CD8-positive, alpha-beta memory T cell (primary cell): ENCODE data around the gene CCL22. TPM values are rescaled to one million over a fixed set of nuclear protein-coding genes. Genes with fewer than 3 reads are reported as not detected.
A peak's percentile ranks its signal among the peaks of the same experiment; 100 is the strongest.

Experiments used
- CTCF ChIA-PET: fragments of 350-600 bp; sonication (Branson Sonifier 250); formaldehyde crosslinking; loops from one replicate; lab custom pipeline; 2021; ENCODE audit warnings: antibody characterized with exemption; lab: Charles Lee
- POLR2A ChIA-PET: fragments of 350-600 bp; sonication (Branson Sonifier 250); formaldehyde crosslinking; loops from one replicate; lab custom pipeline; 2021; ENCODE audit warnings: antibody characterized with exemption; lab: Charles Lee
- DNase-seq, 5 donors: peaks; one replicate each; pipeline versions ENCODE4 v3.0.0 to v3.0.0-alpha.2; 2020 to 2022; ENCODE audit warnings: mixed read lengths in 1 of 5
- H3K27ac ChIP-seq: one replicate; pipeline ENCODE4 v1.7.0; 2013; ENCODE audit warnings: low read depth, mild to moderate bottlenecking, low read length, moderate library complexity
- H3K27me3 ChIP-seq: 2 replicates; pipeline ENCODE4 v1.7.0; 2013; ENCODE audit warnings: low read length, mild to moderate bottlenecking; ENCODE audit not compliant: insufficient read depth, poor library complexity, severe bottlenecking
- H3K36me3 ChIP-seq: 2 replicates; pipeline ENCODE4 v1.7.0; 2013; ENCODE audit warnings: mild to moderate bottlenecking, low read length, moderate library complexity; ENCODE audit not compliant: insufficient read depth
- H3K4me1 ChIP-seq: 2 replicates; pipeline ENCODE4 v1.7.0; 2013; ENCODE audit warnings: mild to moderate bottlenecking, low read length, moderate library complexity; ENCODE audit not compliant: insufficient read depth
- H3K4me3 ChIP-seq: 2 replicates; pipeline ENCODE4 v1.7.0; 2013; ENCODE audit warnings: mild to moderate bottlenecking, low read length
- H3K9me3 ChIP-seq: 2 replicates; pipeline ENCODE4 v1.7.0; 2013; ENCODE audit warnings: mild to moderate bottlenecking, low read length
- H3K27ac Mint-ChIP-seq, 8 donors: one replicate each; pipeline ENCODE4 v1.8.0; 2020 to 2021; ENCODE audit warnings: mixed read lengths in 8 of 8, mild to moderate bottlenecking in 6 of 8, inconsistent platforms in 3 of 8, moderate library complexity in 3 of 8
- H3K27me3 Mint-ChIP-seq, 2 donors: one replicate each; pipeline ENCODE4 v1.8.0; 2020 to 2021; ENCODE audit warnings: mixed read lengths in 2 of 2, mild to moderate bottlenecking in 1 of 2, moderate library complexity in 1 of 2
- H3K36me3 Mint-ChIP-seq, 3 donors: one replicate each; pipeline ENCODE4 v1.8.0; 2020 to 2021; ENCODE audit warnings: mixed read lengths in 3 of 3, inconsistent platforms in 1 of 3, mild to moderate bottlenecking in 1 of 3
- H3K4me1 Mint-ChIP-seq, 3 donors: one replicate each; pipeline ENCODE4 v1.8.0; 2020 to 2021; ENCODE audit warnings: mixed read lengths in 3 of 3, inconsistent platforms in 1 of 3, mild to moderate bottlenecking in 1 of 3
- H3K4me3 Mint-ChIP-seq, 7 donors: one replicate each; pipeline ENCODE4 v1.8.0; 2020 to 2021; ENCODE audit warnings: mixed read lengths in 7 of 7, mild to moderate bottlenecking in 6 of 7, moderate library complexity in 4 of 7, inconsistent platforms in 2 of 7
- H3K9me3 Mint-ChIP-seq, 5 donors: one replicate each; pipeline ENCODE4 v1.8.0; 2020 to 2022; ENCODE audit warnings: mixed read lengths in 5 of 5, mild to moderate bottlenecking in 3 of 5, moderate library complexity in 2 of 5, inconsistent platforms in 1 of 5
- polyA plus RNA-seq: library from polyadenylated mRNA; unstranded; fragments of 300-500 nt; fragmentation: Illumina TruSeq; gene quantifications from one replicate; pipeline ENCODE4 v1.2.3, GENCODE V29; 2021
- total RNA-seq, 2 experiments: library from RNA; stranded (reverse); gene quantifications; one replicate each; pipeline ENCODE4 v1.2.3, GENCODE V29; 2021

Gene CCL22
- total and polyA plus RNA-seq, 3 experiments from 2014 or later: 49.5 to 52.6 TPM; not detected in 1

- ChIA-PET CTCF (no interaction called here), POLR2A (no interaction called here)
- DNase-seq: no peak
- no peaks in the 10 kb centered on the region for H3K9me3 ChIP-seq
- Mint-ChIP-seq H3K27me3 (peaks cover 0 to 13% of the 10 kb centered on the region in 2 donors), H3K9me3 (no peaks in the 10 kb centered on the region), H3K4me3 (no peak overlapping the region), H3K27ac (no peak overlapping the region), H3K36me3 (peaks cover 0 to 2% (median 0%) of the 10 kb centered on the region in 3 donors), H3K4me1 (no peaks in the 10 kb centered on the region)
- H3K4me1 ChIP-seq: no peaks in the 10 kb centered on the region
- H3K27me3 ChIP-seq: no peaks in the 10 kb centered on the region
- no peaks in the 10 kb centered on the region for H3K36me3 ChIP-seq
- no peak overlapping the region for H3K27ac ChIP-seq
- no peak overlapping the region for H3K4me3 ChIP-seq
Measured at GRCh38 chr16:57407521-57408353, 49.2 kb downstream of the CCL22 start.

GRCh38 chr16:57409065-57409464 is 50.5 kb downstream of the CCL22 start:
- Mint-ChIP-seq H3K27ac (peak overlapping the region in 1 of 8 donors; percentile 38), H3K4me1 (no peaks in the 10 kb centered on the region), H3K36me3 (peaks cover 0 to 2% (median 0%) of the 10 kb centered on the region in 3 donors), H3K4me3 (no peak overlapping the region), H3K27me3 (peaks cover 0 to 13% of the 10 kb centered on the region in 2 donors), H3K9me3 (no peaks in the 10 kb centered on the region)
- H3K4me1 ChIP-seq: no peaks in the 10 kb centered on the region
- H3K9me3 ChIP-seq: no peaks in the 10 kb centered on the region
- H3K4me3 ChIP-seq: no peak overlapping the region
- no peak for DNase-seq
- POLR2A ChIA-PET: interaction anchor here (0.6 kb wide), 1 partner anchor 13 kb away, joined by 4 read pairs; no protein-coding TSS in a partner anchor
- no peak overlapping the region for H3K27ac ChIP-seq
- no peaks in the 10 kb centered on the region for H3K27me3 ChIP-seq
- no peaks in the 10 kb centered on the region for H3K36me3 ChIP-seq
- CTCF ChIA-PET: interaction anchor here (1.8 kb wide), 1 partner anchor 9 kb away, joined by 9 read pairs; no protein-coding TSS in a partner anchor

- peaks cover 0 to 13% of the 10 kb centered on the region in 2 donors for H3K27me3 Mint-ChIP-seq
- Histone ChIP-seq H3K27me3 (no peaks in the 10 kb centered on the region), H3K36me3 (no peaks in the 10 kb centered on the region), H3K4me1 (no peaks in the 10 kb centered on the region), H3K4me3 (no peak overlapping the region), H3K9me3 (no peaks in the 10 kb centered on the region), H3K27ac (no peak overlapping the region)
- H3K4me1 Mint-ChIP-seq: no peaks in the 10 kb centered on the region
- no peaks in the 10 kb centered on the region for H3K9me3 Mint-ChIP-seq
- no peak overlapping the region for H3K27ac Mint-ChIP-seq
- CTCF ChIA-PET: interaction anchor here (1.8 kb wide), 1 partner anchor 8 kb away, joined by 9 read pairs; no protein-coding TSS in a partner anchor
- no peak overlapping the region for H3K4me3 Mint-ChIP-seq
- DNase-seq: no peak
- POLR2A ChIA-PET: interaction anchor here (0.6 kb wide), 1 partner anchor 12 kb away, joined by 4 read pairs; no protein-coding TSS in a partner anchor
- H3K36me3 Mint-ChIP-seq: peaks cover 0 to 2% (median 0%) of the 10 kb centered on the region in 3 donors
Measured at GRCh38 chr16:57409870-57410587, 51.4 kb downstream of the CCL22 start.

- H3K36me3 Mint-ChIP-seq: peaks cover 0 to 2% (median 0%) of the 10 kb centered on the region in 3 donors
- peaks cover 0 to 13% of the 10 kb centered on the region in 2 donors for H3K27me3 Mint-ChIP-seq
- CTCF ChIA-PET: no interaction called here
Measured at GRCh38 chr16:57411362-57411976, 52.9 kb downstream of the CCL22 start.

GRCh38 chr16:57412584-57412983 is 54.0 kb downstream of the CCL22 start:
- DNase-seq: no peak
- no peak overlapping the region for H3K4me3 ChIP-seq
- Mint-ChIP-seq H3K9me3 (no peaks in the 10 kb centered on the region), H3K4me3 (no peak overlapping the region), H3K4me1 (peaks cover 8 to 10% (median 8%) of the 10 kb centered on the region in 3 donors), H3K27ac (peak overlapping the region in 1 of 8 donors; percentile 66), H3K36me3 (peaks cover 0 to 2% (median 0%) of the 10 kb centered on the region in 3 donors), H3K27me3 (peaks cover 2 to 13% of the 10 kb centered on the region in 2 donors)
- H3K4me1 ChIP-seq: peaks cover 9% of the 10 kb centered on the region
- H3K9me3 ChIP-seq: no peaks in the 10 kb centered on the region
- no peaks in the 10 kb centered on the region for H3K36me3 ChIP-seq
- POLR2A ChIA-PET: interaction anchor here (0.6 kb wide), 1 partner anchor 737 kb away, joined by 4 read pairs; no protein-coding TSS in a partner anchor
- no peak overlapping the region for H3K27ac ChIP-seq
- H3K27me3 ChIP-seq: no peaks in the 10 kb centered on the region
- CTCF ChIA-PET: interaction anchor here (1.0 kb wide), 1 partner anchor 112 kb away, joined by 3 read pairs; no protein-coding TSS in a partner anchor

More at GRCh38 chr16:57411362-57411976, 52.9 kb downstream of the CCL22 start:
- DNase-seq: no peak
- Mint-ChIP-seq H3K9me3 (no peaks in the 10 kb centered on the region), H3K27ac (peak overlapping the region in 1 of 8 donors; percentile 23), H3K4me1 (peaks cover 0 to under 1% (median 0%) of the 10 kb centered on the region in 3 donors), H3K4me3 (no peak overlapping the region)
- Histone ChIP-seq H3K36me3 (no peaks in the 10 kb centered on the region), H3K9me3 (no peaks in the 10 kb centered on the region), H3K27me3 (no peaks in the 10 kb centered on the region), H3K4me1 (no peaks in the 10 kb centered on the region), H3K27ac (no peak overlapping the region), H3K4me3 (no peak overlapping the region)
- POLR2A ChIA-PET: no interaction called here

GRCh38 chr16:57413301-57413730 is 54.7 kb downstream of the CCL22 start:
- no peak for DNase-seq
- Histone ChIP-seq H3K4me3 (no peak overlapping the region), H3K27me3 (no peaks in the 10 kb centered on the region), H3K36me3 (no peaks in the 10 kb centered on the region), H3K4me1 (peaks cover 9% of the 10 kb centered on the region), H3K27ac (no peak overlapping the region), H3K9me3 (no peaks in the 10 kb centered on the region)
- Mint-ChIP-seq H3K4me1 (peaks cover 8 to 14% (median 10%) of the 10 kb centered on the region in 3 donors), H3K27me3 (peaks cover 2 to 13% of the 10 kb centered on the region in 2 donors), H3K4me3 (no peak overlapping the region), H3K27ac (peak overlapping the region in 1 of 8 donors; percentile 60), H3K36me3 (peaks cover 0 to 2% (median 0%) of the 10 kb centered on the region in 3 donors), H3K9me3 (no peaks in the 10 kb centered on the region)
- POLR2A ChIA-PET: no interaction called here
- CTCF ChIA-PET: interaction anchor here (1.0 to 1.9 kb wide), 2 partner anchors 111 to 112 kb away, joined by 3 to 6 read pairs; no protein-coding TSS in a partner anchor

GRCh38 chr16:57413733-57414132 is 55.1 kb downstream of the CCL22 start:
- ChIA-PET CTCF (interaction anchor here (1.9 kb wide), 1 partner anchor 111 kb away, joined by 6 read pairs; no protein-coding TSS in a partner anchor), POLR2A (no interaction called here)
- Histone ChIP-seq H3K4me1 (peaks cover 12% of the 10 kb centered on the region), H3K27me3 (no peaks in the 10 kb centered on the region), H3K36me3 (no peaks in the 10 kb centered on the region), H3K4me3 (no peak overlapping the region), H3K27ac (no peak overlapping the region), H3K9me3 (no peaks in the 10 kb centered on the region)
- DNase-seq: no peak
- Mint-ChIP-seq H3K4me3 (no peak overlapping the region), H3K4me1 (peaks cover 10 to 18% (median 13%) of the 10 kb centered on the region in 3 donors), H3K9me3 (no peaks in the 10 kb centered on the region), H3K27me3 (peaks cover 2 to 13% of the 10 kb centered on the region in 2 donors), H3K36me3 (peaks cover 0 to 2% (median 0%) of the 10 kb centered on the region in 3 donors), H3K27ac (peak overlapping the region in 1 of 8 donors; percentile 60)
